Endodermal cell (in vitro differentiated cells): ENCODE measurements around the gene NOTCH4. TPM values are rescaled to one million over a fixed set of nuclear protein-coding genes. Genes with fewer than 3 reads are reported as not detected.

Experiments used
- DNase-seq: peaks from one replicate; pipeline ENCODE4 v3.0.0-alpha.2; 2017
- H3K27ac ChIP-seq: 2 replicates; pipeline ENCODE4 v1.5.1; 2013; ENCODE audit warnings: mild to moderate bottlenecking, low read depth, low read length, moderate library complexity
- H3K27me3 ChIP-seq: 2 replicates; pipeline ENCODE4 v1.6.1; 2013; ENCODE audit warnings: mild to moderate bottlenecking, low read length, moderate library complexity; ENCODE audit not compliant: insufficient read depth, control insufficient read depth, poor library complexity, severe bottlenecking
- H3K36me3 ChIP-seq: 2 replicates; pipeline ENCODE4 v1.7.0; 2013; ENCODE audit warnings: mild to moderate bottlenecking, low read length, moderate library complexity; ENCODE audit not compliant: control insufficient read depth, insufficient read depth
- H3K4me1 ChIP-seq: one replicate; pipeline ENCODE4 v1.7.0; 2013; ENCODE audit warnings: low read length; ENCODE audit not compliant: control insufficient read depth, insufficient read depth
- H3K4me3 ChIP-seq: 2 replicates; pipeline ENCODE4 v1.5.1; 2013; ENCODE audit warnings: mild to moderate bottlenecking, low read length, moderate library complexity
- H3K9ac ChIP-seq: 2 replicates; pipeline ENCODE4 v1.6.1; 2013; ENCODE audit warnings: mild to moderate bottlenecking, low read length, moderate library complexity; ENCODE audit not compliant: poor library complexity, severe bottlenecking; ENCODE audit errors: extremely low read depth
- H3K9me3 ChIP-seq: 2 replicates; pipeline ENCODE4 v1.6.1; 2013; ENCODE audit warnings: mild to moderate bottlenecking, low read length, moderate library complexity; ENCODE audit not compliant: control insufficient read depth
- H3K27ac Mint-ChIP-seq: 2 replicates; pipeline ENCODE4 v1.8.0; 2020; ENCODE audit warnings: mixed read lengths
- H3K27me3 Mint-ChIP-seq: 2 replicates; pipeline ENCODE4 v1.8.0; 2021; ENCODE audit warnings: mild to moderate bottlenecking, mixed read lengths; ENCODE audit not compliant: insufficient read depth
- H3K36me3 Mint-ChIP-seq: 2 replicates; pipeline ENCODE4 v1.8.0; 2020; ENCODE audit warnings: low read depth, mixed read lengths
- H3K4me1 Mint-ChIP-seq: 2 replicates; pipeline ENCODE4 v1.8.0; 2020; ENCODE audit warnings: mixed read lengths
- H3K4me3 Mint-ChIP-seq: 2 replicates; pipeline ENCODE4 v1.8.0; 2020; ENCODE audit warnings: mild to moderate bottlenecking, moderate library complexity, mixed read lengths
- H3K9me3 Mint-ChIP-seq: 2 replicates; pipeline ENCODE4 v1.8.0; 2020; ENCODE audit warnings: mild to moderate bottlenecking, mixed read lengths
- CTCF ChIP-seq: fragments of 200-600 bp; sonication (generic); conservative IDR thresholded peaks from 2 replicates; pipeline ENCODE4 v1.5.0; 2021; ENCODE audit warnings: antibody characterized with exemption, mild to moderate bottlenecking
- WGBS, 2 experiments: methylation state at CpG; one replicate each; pipeline versions ENCODE4 v1.1.5 to v1.1.7; 2013; ENCODE audit warnings: missing lambda C conversion rate in 2 of 2, mixed read lengths in 1 of 2; ENCODE audit not compliant: insufficient coverage in 1 of 2, insufficient read length in 1 of 2; 5-methylcytosine and 5-hydroxymethylcytosine counted together
- total RNA-seq, 2 donors: library from RNA; stranded (reverse); fragmentation: NEBNext Ultra II Directional in 1 of 2; extraction: Animal tissue kit (Norgen Biotek cat#: 25700) in 1 of 2; gene quantifications; 2 replicates in 1 of 2; 3 replicates in 1 of 2; pipeline ENCODE4 v1.2.1, GENCODE V29; 2021

Gene NOTCH4
- total RNA-seq, 2 donors from 2014 or later: 2.1 to 2.5 TPM

- peaks cover 25% of the 10 kb centered on the region for H3K36me3 ChIP-seq
- H3K27me3 ChIP-seq: no peaks in the 10 kb centered on the region
- Mint-ChIP-seq H3K4me1 (peaks cover 33% of the 10 kb centered on the region), H3K27me3 (no peaks in the 10 kb centered on the region), H3K9me3 (no peaks in the 10 kb centered on the region), H3K36me3 (peaks cover 46% of the 10 kb centered on the region), H3K4me3 (no peak overlapping the region), H3K27ac (peak overlapping the region; percentile 75)
- no peaks in the 10 kb centered on the region for H3K9me3 ChIP-seq
- H3K4me3 ChIP-seq: no peak overlapping the region
- no peak overlapping the region for H3K9ac ChIP-seq
- no peaks in the 10 kb centered on the region for H3K4me1 ChIP-seq
- no peak for DNase-seq
- 96 to 100% methylated on average over 1 to 10 of the region's 10 CpGs for WGBS, 2 experiments
- TF ChIP-seq CTCF: no peak
- no peak overlapping the region for H3K27ac ChIP-seq
Observed at GRCh38 chr6:32182555-32182981, 41.3 kb downstream of the NOTCH4 start.

GRCh38 chr6:32181915-32182529 is 41.8 kb downstream of the NOTCH4 start:
- DNase-seq: no peak
- Histone ChIP-seq H3K27me3 (no peaks in the 10 kb centered on the region), H3K9ac (no peak overlapping the region), H3K4me3 (no peak overlapping the region), H3K4me1 (no peaks in the 10 kb centered on the region), H3K27ac (no peak overlapping the region), H3K9me3 (no peaks in the 10 kb centered on the region), H3K36me3 (peaks cover 20% of the 10 kb centered on the region)
- 95 to 100% methylated on average over 2 to 10 of the region's 10 CpGs for WGBS, 2 experiments
- TF ChIP-seq CTCF: peak; percentile 49
- Mint-ChIP-seq H3K4me1 (peaks cover 30% of the 10 kb centered on the region), H3K27ac (peak overlapping the region; percentile 75), H3K27me3 (no peaks in the 10 kb centered on the region), H3K4me3 (no peak overlapping the region), H3K36me3 (peaks cover 40% of the 10 kb centered on the region), H3K9me3 (no peaks in the 10 kb centered on the region)

- Mint-ChIP-seq H3K4me1 (peaks cover 34% of the 10 kb centered on the region), H3K4me3 (no peak overlapping the region), H3K9me3 (no peaks in the 10 kb centered on the region), H3K27me3 (no peaks in the 10 kb centered on the region), H3K36me3 (peaks cover 32% of the 10 kb centered on the region), H3K27ac (peak overlapping the region; percentile 39)
- no peak overlapping the region for H3K27ac ChIP-seq
- H3K27me3 ChIP-seq: no peaks in the 10 kb centered on the region
- 82 to 96% methylated on average over 4 to 15 of the region's 15 CpGs for WGBS, 2 experiments
- peaks cover 13% of the 10 kb centered on the region for H3K36me3 ChIP-seq
- H3K9me3 ChIP-seq: no peaks in the 10 kb centered on the region
- no peak overlapping the region for H3K4me3 ChIP-seq
- DNase-seq: no peak
- no peak overlapping the region for H3K9ac ChIP-seq
- no peak for TF ChIP-seq CTCF
- H3K4me1 ChIP-seq: no peaks in the 10 kb centered on the region
Observed at GRCh38 chr6:32181148-32181702, 42.6 kb downstream of the NOTCH4 start.
